HEK293 (cell line): ENCODE measurements around the gene FAN1.
A peak's percentile ranks its signal among the peaks of the same experiment; 100 is the strongest.

Experiments used
- GLIS1 ChIP-seq: fragments of 450-650 bp; formaldehyde crosslinking; IDR thresholded peaks from 2 replicates; pipeline ENCODE4 v1.5.1; 2016; ENCODE audit warnings: missing biosample characterization, missing genetic modification characterization
- HIC1 ChIP-seq: fragments of 450-650 bp; formaldehyde crosslinking; IDR thresholded peaks from 2 replicates; pipeline ENCODE4 v1.5.1; 2016; ENCODE audit warnings: missing biosample characterization, missing genetic modification characterization
- IKZF3 ChIP-seq: fragments of 450-650 bp; IDR thresholded peaks from 2 replicates; pipeline ENCODE4 v1.5.0; 2018; ENCODE audit warnings: missing biosample characterization, mild to moderate bottlenecking, missing genetic modification characterization, moderate library complexity
- KLF7 ChIP-seq: fragments of 450-650 bp; formaldehyde crosslinking; IDR thresholded peaks from 2 replicates; pipeline ENCODE4 v1.5.1; 2016; ENCODE audit warnings: missing biosample characterization, missing genetic modification characterization, borderline replicate concordance
- RBAK ChIP-seq: fragments of 450-650 bp; formaldehyde crosslinking; IDR thresholded peaks from 2 replicates; pipeline ENCODE4 v1.5.1; 2016; ENCODE audit warnings: missing biosample characterization, missing genetic modification characterization
- SP2 ChIP-seq: fragments of 450-650 bp; formaldehyde crosslinking; IDR thresholded peaks from 2 replicates; pipeline ENCODE4 v1.5.1; 2016; ENCODE audit warnings: missing biosample characterization, missing genetic modification characterization
- YY1 ChIP-seq: fragments of 450-650 bp; formaldehyde crosslinking; IDR thresholded peaks from 2 replicates; pipeline ENCODE4 v1.5.1; 2018; ENCODE audit warnings: missing biosample characterization, missing genetic modification characterization
- ZBTB17 ChIP-seq: fragments of 450-650 bp; formaldehyde crosslinking; IDR thresholded peaks from 2 replicates; pipeline ENCODE4 v1.5.1; 2016; ENCODE audit warnings: missing biosample characterization, missing genetic modification characterization
- ZBTB21 ChIP-seq: fragments of 450-650 bp; formaldehyde crosslinking; IDR thresholded peaks from 2 replicates; pipeline ENCODE4 v1.5.1; 2017; ENCODE audit warnings: missing biosample characterization, missing genetic modification characterization
- ZBTB48 ChIP-seq: fragments of 450-650 bp; formaldehyde crosslinking; IDR thresholded peaks from 2 replicates; pipeline ENCODE4 v1.5.1; 2016; ENCODE audit warnings: missing biosample characterization, missing genetic modification characterization
- ZBTB49 ChIP-seq: fragments of 450-650 bp; formaldehyde crosslinking; IDR thresholded peaks from 2 replicates; pipeline ENCODE4 v1.5.1; 2016; ENCODE audit warnings: missing biosample characterization, missing genetic modification characterization, low read depth
- ZFP69B ChIP-seq: fragments of 450-650 bp; formaldehyde crosslinking; IDR thresholded peaks from 2 replicates; pipeline ENCODE4 v1.5.1; 2016; ENCODE audit warnings: missing biosample characterization, missing genetic modification characterization
- ZIC2 ChIP-seq: fragments of 450-650 bp; formaldehyde crosslinking; IDR thresholded peaks from 2 replicates; pipeline ENCODE4 v1.5.1; 2016; ENCODE audit warnings: missing biosample characterization, missing genetic modification characterization
- ZNF114 ChIP-seq: fragments of 450-650 bp; formaldehyde crosslinking; IDR thresholded peaks from 2 replicates; pipeline ENCODE4 v1.5.0; 2017; ENCODE audit warnings: missing biosample characterization, missing genetic modification characterization
- ZNF174 ChIP-seq: fragments of 450-650 bp; formaldehyde crosslinking; IDR thresholded peaks from 2 replicates; pipeline ENCODE4 v1.5.0; 2017; ENCODE audit warnings: missing biosample characterization, mild to moderate bottlenecking, missing genetic modification characterization
- ZNF223 ChIP-seq: fragments of 450-650 bp; formaldehyde crosslinking; IDR thresholded peaks from 2 replicates; pipeline ENCODE4 v1.5.1; 2016; ENCODE audit warnings: missing biosample characterization, missing genetic modification characterization
- ZNF239 ChIP-seq: fragments of 450-650 bp; formaldehyde crosslinking; IDR thresholded peaks from 2 replicates; pipeline ENCODE4 v1.5.1; 2016; ENCODE audit warnings: missing biosample characterization, missing genetic modification characterization
- ZNF302 ChIP-seq: fragments of 450-650 bp; formaldehyde crosslinking; IDR thresholded peaks from 2 replicates; pipeline ENCODE4 v1.5.1; 2016; ENCODE audit warnings: missing biosample characterization, missing genetic modification characterization, low read depth
- ZNF366 ChIP-seq: fragments of 450-650 bp; formaldehyde crosslinking; conservative IDR thresholded peaks from 2 replicates; pipeline ENCODE4 v1.5.1; 2016; ENCODE audit warnings: missing biosample characterization, missing genetic modification characterization
- ZNF37A ChIP-seq: fragments of 450-650 bp; IDR thresholded peaks from 2 replicates; pipeline ENCODE4 v1.5.1; 2018; ENCODE audit warnings: missing biosample characterization, missing genetic modification characterization
- ZNF416 ChIP-seq: fragments of 450-650 bp; formaldehyde crosslinking; IDR thresholded peaks from 2 replicates; pipeline ENCODE4 v1.5.1; 2016; ENCODE audit warnings: missing biosample characterization, missing genetic modification characterization
- ZNF488 ChIP-seq: fragments of 450-650 bp; formaldehyde crosslinking; IDR thresholded peaks from 2 replicates; pipeline ENCODE4 v1.5.1; 2016; ENCODE audit warnings: missing biosample characterization, missing genetic modification characterization
- ZNF518A ChIP-seq: fragments of 450-650 bp; formaldehyde crosslinking; conservative IDR thresholded peaks from 2 replicates; pipeline ENCODE4 v1.5.1; 2016; ENCODE audit warnings: low read depth, missing biosample characterization, missing genetic modification characterization
- ZNF548 ChIP-seq: fragments of 450-650 bp; formaldehyde crosslinking; IDR thresholded peaks from 2 replicates; pipeline ENCODE4 v1.5.1; 2016; ENCODE audit warnings: missing biosample characterization, missing genetic modification characterization
- ZNF558 ChIP-seq: fragments of 450-650 bp; formaldehyde crosslinking; IDR thresholded peaks from 2 replicates; pipeline ENCODE4 v1.5.1; 2016; ENCODE audit warnings: missing biosample characterization, missing genetic modification characterization
- ZNF571 ChIP-seq: fragments of 450-650 bp; formaldehyde crosslinking; IDR thresholded peaks from 2 replicates; pipeline ENCODE4 v1.5.0; 2017; ENCODE audit warnings: missing biosample characterization, missing genetic modification characterization
- ZNF596 ChIP-seq: fragments of 450-650 bp; IDR thresholded peaks from 2 replicates; pipeline ENCODE4 v1.5.0; 2018; ENCODE audit warnings: missing biosample characterization, mild to moderate bottlenecking, missing genetic modification characterization, moderate library complexity
- ZNF658 ChIP-seq: fragments of 450-650 bp; formaldehyde crosslinking; IDR thresholded peaks from 2 replicates; pipeline ENCODE4; 2016; ENCODE audit warnings: missing biosample characterization, missing genetic modification characterization
- ZNF692 ChIP-seq: fragments of 450-650 bp; formaldehyde crosslinking; IDR thresholded peaks from 2 replicates; pipeline ENCODE4 v1.5.1; 2016; ENCODE audit warnings: missing biosample characterization, missing genetic modification characterization
- ZNF747 ChIP-seq: fragments of 450-650 bp; formaldehyde crosslinking; IDR thresholded peaks from 2 replicates; pipeline ENCODE4 v1.5.1; 2016; ENCODE audit warnings: missing biosample characterization, missing genetic modification characterization
- ZNF843 ChIP-seq: fragments of 450-650 bp; formaldehyde crosslinking; IDR thresholded peaks from 2 replicates; pipeline ENCODE4 v1.5.1; 2016; ENCODE audit warnings: missing biosample characterization, missing genetic modification characterization

FAN1 gene

GRCh38 chr15:30872341-30872748 lies 31.4 kb upstream of the FAN1 start (continued):
- no peak for TF ChIP-seq IKZF3 (tag by site-specific recombination)
- peak; percentile 46; the same call in 1 of the 2 replicates for TF ChIP-seq ZNF366 (tag by site-specific recombination)
- TF ChIP-seq ZNF548 (tag by site-specific recombination) = no peak
- TF ChIP-seq ZBTB49 = no peak
- no peak for TF ChIP-seq ZNF596 (tag by site-specific recombination)
- TF ChIP-seq ZNF571 (tag by site-specific recombination) = no peak
- no peak for TF ChIP-seq ZNF239
- TF ChIP-seq ZNF37A (tag by site-specific recombination) = no peak
- no peak for TF ChIP-seq ZNF114 (tag by site-specific recombination)
- TF ChIP-seq YY1 (tag by site-specific recombination) = no peak
- TF ChIP-seq ZNF658 (tag by site-specific recombination) = no peak
- no peak for TF ChIP-seq ZNF174 (tag by site-specific recombination)
- 0 out of 2 replicates have a peak, but pooled peaks have one; percentile 63 for TF ChIP-seq ZNF223
- TF ChIP-seq HIC1 (tag by site-specific recombination) = no peak
- TF ChIP-seq ZIC2 (tag by site-specific recombination) = 0 out of 2 replicates have a peak, but pooled peaks have one; percentile 22
- TF ChIP-seq SP2 (tag by site-specific recombination) = no peak
- TF ChIP-seq ZNF747 = no peak
- TF ChIP-seq RBAK = no peak
- 0 out of 2 replicates have a peak, but pooled peaks have one; percentile 13 for TF ChIP-seq ZNF518A
- no peak for TF ChIP-seq ZFP69B
- peak; percentile 72 for TF ChIP-seq ZNF558 (tag by site-specific recombination)
- no peak for TF ChIP-seq KLF7 (tag by site-specific recombination)
- TF ChIP-seq ZBTB17 (tag by site-specific recombination) = 0 out of 2 replicates have a peak, but pooled peaks have one; percentile 43
- no peak for TF ChIP-seq ZNF302 (tag by site-specific recombination)
- TF ChIP-seq ZNF488 (tag by site-specific recombination) = no peak
- TF ChIP-seq ZBTB21 (tag by site-specific recombination) = peak; percentile 75
- 0 out of 2 replicates have a peak, but pooled peaks have one; percentile 44 for TF ChIP-seq ZNF692 (tag by site-specific recombination)
- TF ChIP-seq ZNF416 (tag by site-specific recombination) = no peak
- TF ChIP-seq GLIS1 (tag by site-specific recombination) = peak; percentile 67
- TF ChIP-seq ZNF843 (tag by site-specific recombination) = no peak
- TF ChIP-seq ZBTB48 (tag by site-specific recombination) = peak; percentile 60; the same call in 1 of the 2 replicates
